CD4-positive, alpha-beta T cell treated with Interleukin-6 at 100 ng/mL for 8 hours (primary cell): Measurements from ENCODE around the gene VAV2.

Source experiments
- DNase-seq: peaks from one replicate; pipeline ENCODE4 v3.0.0-alpha.2; 2020; ENCODE audit warnings: mixed read lengths, low spot score

The VAV2 gene

GRCh38 chr9:133980864-133981588 is 11.1 kb downstream of the VAV2 start:
- no peak for DNase-seq

GRCh38 chr9:133979921-133980863 is 11.9 kb downstream of the VAV2 start:
- DNase-seq = no peak

- DNase-seq = no peak
Measured at GRCh38 chr9:133979273-133979920, 12.7 kb downstream of the VAV2 start.

GRCh38 chr9:133978899-133979272 is 13.2 kb downstream of the VAV2 start:
- no peak for DNase-seq

- no peak for DNase-seq
Measured at GRCh38 chr9:133978226-133978898, 13.8 kb downstream of the VAV2 start.

GRCh38 chr9:133977421-133978201 is 14.5 kb downstream of the VAV2 start:
- no peak for DNase-seq

- no peak for DNase-seq
Measured at GRCh38 chr9:133976887-133977286, 15.2 kb downstream of the VAV2 start.

GRCh38 chr9:133976191-133976861 is 15.8 kb downstream of the VAV2 start:
- no peak for DNase-seq

- no peak for DNase-seq
Measured at GRCh38 chr9:133975511-133975910, 16.6 kb downstream of the VAV2 start.

GRCh38 chr9:133974631-133975341 is 17.3 kb downstream of the VAV2 start:
- DNase-seq = no peak

GRCh38 chr9:133973791-133974630 is 18.1 kb downstream of the VAV2 start:
- DNase-seq = no peak

GRCh38 chr9:133973111-133973790 is 18.9 kb downstream of the VAV2 start:
- DNase-seq = no peak

- no peak for DNase-seq
Measured at GRCh38 chr9:133971981-133972941, 19.9 kb downstream of the VAV2 start.

- no peak for DNase-seq
Measured at GRCh38 chr9:133971121-133971951, 20.8 kb downstream of the VAV2 start.

- DNase-seq = no peak
Measured at GRCh38 chr9:133970581-133971058, 21.5 kb downstream of the VAV2 start.
